ENCODE measurements around the gene ZNF688.

The ZNF688 gene

GRCh38 chr16:30569281-30569680, 2.2 kb downstream of the ZNF688 start:
- in situ Hi-C loops (cut with HindIII; ENCODE audit: low pct_ligation_motif_present, low sequenced_read_pairs): no loop called here
- no peak overlapping the region for H3K27ac ChIP-seq

GRCh38 chr16:30567991-30568638, 3.4 kb downstream of the ZNF688 start:
- peak overlapping the region; percentile 25 for H3K27ac ChIP-seq
- in situ Hi-C loops (cut with HindIII; ENCODE audit: low pct_ligation_motif_present, low sequenced_read_pairs): no loop called here
- peak; percentile 49 for DNase-seq
- H3K27me3 ChIP-seq (replicated peaks): no peaks in the 10 kb centered on the region
- H3K36me3 ChIP-seq (replicated peaks): no peaks in the 10 kb centered on the region
- TF ChIP-seq, protein P1, sequence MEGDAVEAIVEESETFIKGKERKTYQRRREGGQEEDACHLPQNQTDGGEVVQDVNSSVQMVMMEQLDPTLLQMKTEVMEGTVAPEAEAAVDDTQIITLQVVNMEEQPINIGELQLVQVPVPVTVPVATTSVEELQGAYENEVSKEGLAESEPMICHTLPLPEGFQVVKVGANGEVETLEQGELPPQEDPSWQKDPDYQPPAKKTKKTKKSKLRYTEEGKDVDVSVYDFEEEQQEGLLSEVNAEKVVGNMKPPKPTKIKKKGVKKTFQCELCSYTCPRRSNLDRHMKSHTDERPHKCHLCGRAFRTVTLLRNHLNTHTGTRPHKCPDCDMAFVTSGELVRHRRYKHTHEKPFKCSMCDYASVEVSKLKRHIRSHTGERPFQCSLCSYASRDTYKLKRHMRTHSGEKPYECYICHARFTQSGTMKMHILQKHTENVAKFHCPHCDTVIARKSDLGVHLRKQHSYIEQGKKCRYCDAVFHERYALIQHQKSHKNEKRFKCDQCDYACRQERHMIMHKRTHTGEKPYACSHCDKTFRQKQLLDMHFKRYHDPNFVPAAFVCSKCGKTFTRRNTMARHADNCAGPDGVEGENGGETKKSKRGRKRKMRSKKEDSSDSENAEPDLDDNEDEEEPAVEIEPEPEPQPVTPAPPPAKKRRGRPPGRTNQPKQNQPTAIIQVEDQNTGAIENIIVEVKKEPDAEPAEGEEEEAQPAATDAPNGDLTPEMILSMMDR (IDR thresholded peaks at IDR 0.05; ENCODE audit: low read depth, low read length, missing control alignments): no peak
- no peak overlapping the region for H3K4me3 ChIP-seq (ENCODE audit: low read depth, low read length)

More at GRCh38 chr16:30569281-30569680, 2.2 kb downstream of the ZNF688 start:
- no peak for DNase-seq
- H3K4me3 ChIP-seq (ENCODE audit: low read depth, low read length): no peak overlapping the region
- TF ChIP-seq, protein P1 (IDR thresholded peaks at IDR 0.05; ENCODE audit: low read depth, low read length, missing control alignments): no peak
- no peaks in the 10 kb centered on the region for H3K27me3 ChIP-seq (replicated peaks)
- no peaks in the 10 kb centered on the region for H3K36me3 ChIP-seq (replicated peaks)

DNA sequence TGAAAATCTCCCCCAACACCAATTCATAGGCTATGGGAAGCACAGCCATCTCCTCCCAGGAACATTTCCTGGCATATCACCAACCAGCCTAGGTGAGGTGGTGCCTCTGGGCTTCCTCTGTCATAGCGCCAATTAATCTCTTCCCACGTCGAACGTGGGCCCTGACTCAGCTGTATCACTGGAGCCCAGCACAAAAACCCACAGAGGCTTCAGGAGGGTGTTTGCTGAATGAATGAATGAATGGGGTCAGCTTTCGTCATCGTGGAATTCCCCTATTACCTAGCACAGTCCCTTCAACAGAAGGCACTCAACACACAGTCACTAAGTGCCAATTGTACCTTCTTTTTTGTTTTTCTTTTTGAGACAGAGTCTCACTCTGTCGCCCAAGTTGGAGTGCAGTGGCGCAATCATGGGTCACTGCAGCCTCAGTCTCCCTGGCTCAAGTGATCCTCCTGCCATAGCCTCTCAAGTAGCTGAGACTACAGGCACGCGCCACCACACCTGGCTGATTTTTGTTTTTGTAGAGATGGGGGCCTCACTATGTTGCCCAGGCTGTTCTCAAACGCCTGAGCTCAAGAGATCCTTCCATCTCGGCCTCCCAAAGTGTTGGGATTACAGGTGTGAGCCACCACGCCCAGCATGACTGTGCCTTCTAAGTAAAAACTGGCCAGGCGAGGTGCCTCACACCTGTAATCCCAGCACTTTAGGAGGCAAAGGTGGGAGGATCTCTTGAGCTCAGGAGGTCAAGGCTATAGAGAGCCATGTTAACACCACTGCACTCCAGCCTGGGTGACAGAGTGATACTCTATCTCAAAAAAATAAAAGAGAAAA, 4.1 kb downstream of the ZNF688 start:
- Histone ChIP-seq H3K27ac (peak overlapping the region; percentile 25), H3K36me3 (replicated peaks) (no peaks in the 10 kb centered on the region), H3K4me3 (ENCODE audit: low read depth, low read length) (no peak overlapping the region), H3K27me3 (replicated peaks) (no peaks in the 10 kb centered on the region)
- DNase-seq: no peak
- in situ Hi-C loops (cut with HindIII; ENCODE audit: low pct_ligation_motif_present, low sequenced_read_pairs): no loop called here
- TF ChIP-seq, protein P1 (IDR thresholded peaks at IDR 0.05; ENCODE audit: low read depth, low read length, missing control alignments): no peak

DNA sequence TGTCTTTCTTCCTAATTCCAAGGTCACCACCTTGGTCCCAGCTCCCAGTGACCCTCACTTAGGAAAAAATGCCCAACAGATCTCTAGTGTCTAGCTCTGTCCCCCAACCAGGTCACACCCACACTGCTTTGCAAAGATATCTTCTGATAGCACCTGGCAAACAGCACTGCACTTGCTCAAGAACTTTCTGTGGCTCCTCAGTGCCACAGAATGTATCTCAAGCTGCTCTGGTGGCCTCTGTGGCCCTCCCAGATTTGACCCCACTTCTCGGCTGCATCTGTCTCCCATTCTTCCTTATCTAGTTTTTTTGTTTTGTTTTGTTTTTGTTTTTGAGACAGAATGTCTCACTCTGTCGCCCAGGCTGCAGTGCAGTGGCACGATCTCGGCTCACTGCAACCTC, 5.0 kb downstream of the ZNF688 start:
- in situ Hi-C loops (cut with HindIII; ENCODE audit: low pct_ligation_motif_present, low sequenced_read_pairs): no loop called here
- H3K36me3 ChIP-seq (replicated peaks): no peaks in the 10 kb centered on the region
- no peak for DNase-seq
- H3K4me3 ChIP-seq (ENCODE audit: low read depth, low read length): no peak overlapping the region
- no peak overlapping the region for H3K27ac ChIP-seq
- H3K27me3 ChIP-seq (replicated peaks): no peaks in the 10 kb centered on the region
- TF ChIP-seq, protein P1 (IDR thresholded peaks at IDR 0.05; ENCODE audit: low read depth, low read length, missing control alignments): no peak

GRCh38 chr16:30565984-30566383, 5.5 kb downstream of the ZNF688 start:
- H3K27me3 ChIP-seq (replicated peaks): no peaks in the 10 kb centered on the region
- no peak overlapping the region for H3K27ac ChIP-seq
- H3K36me3 ChIP-seq (replicated peaks): no peaks in the 10 kb centered on the region
- no peak for DNase-seq
- TF ChIP-seq, protein P1 (IDR thresholded peaks at IDR 0.05; ENCODE audit: low read depth, low read length, missing control alignments): no peak
- in situ Hi-C loops (cut with HindIII; ENCODE audit: low pct_ligation_motif_present, low sequenced_read_pairs): no loop called here
- no peak overlapping the region for H3K4me3 ChIP-seq (ENCODE audit: low read depth, low read length)

Measured in brain microvascular endothelial cell (primary cell).